ENCODE measurements around the gene HK2.
"Not testable (repeated sequence)": the region's sequence is repeated elsewhere in the genome, so short reads cannot be mapped to it uniquely, and the experiment has no call there.

The HK2 gene

DNA sequence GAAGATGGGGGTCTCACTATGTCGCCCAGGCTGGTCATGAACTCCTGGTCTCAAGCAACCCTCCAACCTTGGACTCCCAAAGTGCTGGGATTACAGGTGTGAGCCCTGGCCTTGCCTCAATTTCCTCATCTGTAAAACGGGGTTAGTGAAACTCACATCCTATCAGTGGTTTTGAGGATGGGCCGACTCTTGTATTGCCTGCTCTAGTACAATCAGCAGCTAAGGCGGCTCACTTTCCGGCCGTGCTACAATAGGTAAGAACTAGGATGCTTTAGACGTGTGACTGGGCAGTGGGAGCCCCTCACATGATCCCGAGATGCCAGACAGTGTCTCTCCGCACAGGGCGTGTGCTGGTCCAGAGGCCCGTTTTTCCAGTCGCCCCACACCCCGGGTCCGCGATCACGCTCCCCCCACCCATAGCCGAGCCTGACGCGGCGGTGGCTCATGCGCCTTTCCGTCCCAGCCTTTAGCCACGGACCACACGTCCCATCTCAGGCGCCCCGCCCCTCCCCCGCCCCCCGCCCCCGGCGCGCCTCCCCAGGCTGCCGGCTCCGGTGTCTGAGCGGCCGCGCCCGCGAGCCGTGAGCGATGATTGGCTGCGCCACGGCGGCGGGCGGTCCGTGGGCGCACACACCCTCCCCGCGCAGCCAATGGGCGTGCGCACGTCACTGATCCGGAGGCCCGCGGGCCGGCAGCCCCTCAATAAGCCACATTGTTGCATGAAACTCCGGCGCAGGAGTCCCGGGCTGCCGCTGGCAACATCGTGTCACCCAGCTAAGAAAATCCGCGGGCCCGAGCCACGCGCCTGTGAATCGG lies at the start of gene HK2:
Gene HK2, plus strand, starts transcription at position 710 of the 816 bp plus-strand sequence. CDS start 454 bp downstream, outside the sequence.
- peak; percentile 89 for DNase-seq

DNA sequence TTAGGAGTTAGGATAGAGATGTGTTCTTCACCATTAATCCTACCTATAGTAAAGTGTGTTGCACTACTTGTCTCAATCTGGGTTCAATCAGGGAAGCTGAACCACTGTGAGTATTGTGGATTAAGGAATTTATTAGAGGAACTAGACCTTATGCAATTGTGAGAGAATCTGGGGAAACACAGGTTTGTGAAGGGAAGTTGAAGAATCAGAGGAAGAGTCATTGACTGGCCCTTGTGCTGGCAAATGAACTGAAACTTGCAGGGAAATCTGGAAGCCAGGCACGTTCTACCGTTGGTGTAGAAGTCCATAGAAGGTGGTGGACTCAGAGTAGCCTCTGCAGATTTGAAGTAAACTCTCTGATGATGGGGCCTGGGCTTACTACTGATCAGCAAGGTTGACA lies 44.7 kb upstream of the HK2 start:
- no peak for DNase-seq

- DNase-seq: no peak
These were observed 41.6 kb upstream of the HK2 start for GRCh38 chr2:74792282-74792681.

DNA sequence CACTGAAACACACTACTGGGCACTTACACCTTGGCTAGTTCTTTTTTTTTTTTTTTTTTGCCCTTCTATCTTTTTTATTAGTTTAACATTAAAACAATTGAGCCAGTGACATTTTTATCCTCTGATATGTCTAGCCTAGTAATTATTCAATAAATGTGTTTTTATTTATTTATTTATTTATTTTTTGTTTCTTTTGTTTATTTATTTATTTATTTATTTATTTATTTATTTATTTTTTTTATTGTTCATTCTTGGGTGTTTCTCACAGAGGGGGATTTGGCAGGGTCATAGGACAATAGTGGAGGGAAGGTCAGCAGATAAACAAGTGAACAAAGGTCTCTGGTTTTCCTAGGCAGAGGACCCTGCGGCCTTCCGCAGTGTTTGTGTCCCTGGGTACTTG lies 39.0 kb upstream of the HK2 start:
- DNase-seq: not testable (repeated sequence)

- DNase-seq: no peak
These were observed 27.5 kb upstream of the HK2 start for GRCh38 chr2:74806355-74806839.

GRCh38 chr2:74806920-74807319 lies 27.0 kb upstream of the HK2 start:
- DNase-seq: no peak

GRCh38 chr2:74812787-74813590 lies 20.9 kb upstream of the HK2 start:
- DNase-seq: no peak

GRCh38 chr2:74814102-74814501 lies 19.8 kb upstream of the HK2 start:
- no peak for DNase-seq

DNA sequence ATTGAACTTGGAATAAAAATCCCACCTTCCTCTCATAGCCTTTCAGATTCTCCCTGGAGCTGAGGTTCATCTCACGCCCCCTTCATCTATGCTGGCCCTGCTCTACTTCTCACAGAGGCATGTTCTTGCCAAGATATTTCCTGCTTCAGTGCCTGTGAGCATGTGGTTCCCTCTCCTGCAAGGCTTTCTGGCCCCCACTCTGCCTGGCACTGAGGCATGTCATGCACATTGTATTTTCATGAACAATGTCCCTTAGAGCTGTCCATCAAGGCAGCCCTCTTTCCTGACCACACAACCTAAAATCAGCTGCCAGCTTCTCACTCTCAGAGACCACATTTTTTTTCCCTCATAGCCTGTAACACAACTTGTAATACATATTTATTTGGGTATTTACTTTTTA lies 18.0 kb upstream of the HK2 start:
- no peak for DNase-seq

DNA sequence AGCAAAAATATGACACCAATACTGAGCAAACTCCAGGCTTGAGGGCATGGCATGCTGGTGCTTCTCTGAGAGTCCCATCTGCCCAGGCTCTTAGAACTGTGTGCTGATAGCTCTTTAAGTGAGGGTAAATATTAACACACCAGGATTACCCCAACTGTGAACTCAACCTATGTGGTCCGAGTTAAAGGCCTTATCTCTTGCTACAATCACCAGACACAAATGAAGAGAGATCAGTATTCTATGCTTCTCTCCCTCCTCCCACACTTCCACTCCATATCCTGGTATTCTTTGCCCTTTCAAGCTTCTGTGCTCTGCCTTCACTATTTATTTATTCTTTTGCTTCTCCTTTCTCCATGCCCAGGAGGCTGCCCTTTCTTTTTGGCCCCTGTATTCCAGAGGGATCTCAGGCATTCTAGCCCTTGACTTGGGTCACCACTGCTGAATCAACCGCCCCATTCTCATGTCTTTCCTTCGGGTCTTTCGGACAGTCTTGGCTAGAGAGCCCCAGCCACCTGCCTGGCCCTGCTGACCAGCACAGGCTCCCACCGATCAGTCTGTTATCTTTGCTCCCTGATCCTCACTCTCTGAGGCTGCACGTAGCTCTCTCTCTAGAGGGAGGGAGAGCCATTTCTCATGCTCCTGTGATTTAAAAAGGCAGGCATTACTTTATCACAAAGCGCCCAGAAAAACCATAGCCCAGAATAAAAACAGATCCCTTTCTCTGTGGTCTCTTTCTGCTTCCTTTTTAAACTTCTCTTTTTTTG lies 17.2 kb upstream of the HK2 start:
- DNase-seq: no peak

DNA sequence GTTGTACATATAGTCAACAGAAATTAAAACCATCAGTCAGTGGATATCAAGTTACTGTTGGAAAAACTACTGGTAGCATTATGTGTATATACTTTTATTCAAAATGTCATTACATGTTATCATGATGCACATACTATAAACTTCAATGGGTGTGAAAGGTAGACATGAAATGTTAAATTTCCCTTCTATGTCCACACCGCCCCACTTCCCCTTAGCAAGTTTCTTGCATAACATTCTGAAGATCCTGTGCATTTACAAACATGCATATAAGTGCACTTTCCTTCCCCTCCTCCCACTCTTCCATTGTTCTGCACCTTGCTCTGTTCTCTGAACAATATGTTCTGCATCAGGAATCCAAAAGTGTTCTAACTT lies 16.6 kb upstream of the HK2 start:
- DNase-seq: no peak

- no peak for DNase-seq
These were observed 14.2 kb upstream of the HK2 start for GRCh38 chr2:74819702-74820101.

DNA sequence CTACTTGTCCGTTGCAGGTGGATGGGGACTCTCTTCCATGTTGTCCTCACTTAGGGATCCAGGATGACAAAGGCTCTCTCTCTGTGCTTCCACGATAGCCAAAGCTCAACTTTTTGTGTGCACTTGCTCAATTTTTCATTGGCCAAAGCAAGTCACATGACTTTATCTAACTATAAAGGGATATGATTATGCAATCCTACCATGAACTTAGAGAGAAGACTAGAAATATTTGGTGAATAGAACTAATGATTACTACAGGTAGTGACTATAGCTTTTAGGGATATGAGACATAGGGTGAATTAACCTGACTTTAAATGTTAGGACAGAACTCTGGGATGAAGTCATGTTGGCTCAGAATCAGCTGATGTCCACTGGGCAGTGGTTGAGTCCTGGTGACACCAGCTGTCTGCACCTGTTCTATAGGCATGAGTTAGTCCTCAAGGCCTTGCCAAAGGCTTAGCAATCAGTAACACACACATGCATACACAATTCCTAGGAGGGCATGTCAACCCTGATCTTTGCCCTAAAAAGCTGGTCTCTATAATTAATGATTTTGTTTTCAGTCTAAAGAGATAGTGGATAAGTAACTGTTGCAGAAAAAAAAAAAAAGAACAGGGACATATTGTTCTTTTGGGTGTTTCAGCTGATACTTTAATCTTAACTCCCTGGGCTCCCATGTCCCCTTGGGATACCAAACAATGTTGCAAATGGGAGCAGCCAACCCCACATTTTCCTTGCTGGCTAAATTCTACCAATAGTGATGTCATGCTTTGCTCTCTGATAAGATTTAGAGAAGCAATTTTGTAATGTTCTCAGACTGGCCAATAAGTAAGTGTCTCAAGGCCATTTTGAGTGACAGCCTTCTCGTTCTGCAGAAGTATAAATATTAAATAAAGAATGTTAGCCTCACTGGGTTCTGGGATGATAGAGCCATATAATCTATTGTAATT lies 12.5 kb upstream of the HK2 start:
- no peak for DNase-seq

DNA sequence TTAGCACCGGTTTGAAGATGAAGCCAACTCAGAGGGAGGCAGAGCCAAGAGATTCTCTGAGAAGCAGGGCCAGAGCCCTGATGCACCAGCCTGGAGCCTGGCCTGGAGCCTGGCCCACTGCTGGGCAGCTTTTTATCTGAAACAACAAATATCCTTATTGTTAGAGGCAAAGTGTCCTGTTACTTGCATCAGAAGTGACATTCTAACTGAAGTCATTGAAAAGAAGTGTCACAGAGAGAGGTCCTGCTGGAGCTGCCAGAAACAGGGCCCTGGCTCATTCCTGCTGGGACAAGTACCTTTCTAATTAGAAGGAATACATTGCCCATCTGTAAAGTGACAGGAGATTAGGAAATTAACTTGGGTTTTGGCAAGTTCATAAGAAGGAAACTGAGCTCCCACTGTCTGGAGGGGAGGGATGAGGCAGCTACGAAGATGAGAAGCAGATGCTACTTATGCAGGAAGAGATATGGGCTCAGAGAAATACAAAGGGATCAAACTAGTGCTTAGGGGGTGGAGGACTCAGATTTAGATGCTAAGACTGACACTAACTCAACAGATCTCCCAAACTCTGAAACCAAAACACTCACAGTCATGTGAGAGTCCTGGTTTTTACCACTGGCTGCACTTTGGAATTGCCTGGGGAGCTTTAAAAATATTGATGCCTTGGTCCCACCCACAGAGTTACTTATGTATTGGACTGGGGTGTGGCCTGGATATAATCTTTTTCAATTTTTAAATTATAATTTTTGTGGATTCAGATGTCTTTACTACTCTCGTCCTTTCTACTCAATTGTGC lies 11.0 kb upstream of the HK2 start:
- DNase-seq: no peak

GRCh38 chr2:74824679-74825078 lies 9.2 kb upstream of the HK2 start:
- DNase-seq: no peak

GRCh38 chr2:74828543-74828942 lies 5.4 kb upstream of the HK2 start:
- no peak for DNase-seq

GRCh38 chr2:74831693-74832530 lies 2.0 kb upstream of the HK2 start:
- DNase-seq: no peak

- DNase-seq: peak; percentile 20
These were observed 386 bp downstream of the HK2 start for GRCh38 chr2:74834234-74834791.

DNA sequence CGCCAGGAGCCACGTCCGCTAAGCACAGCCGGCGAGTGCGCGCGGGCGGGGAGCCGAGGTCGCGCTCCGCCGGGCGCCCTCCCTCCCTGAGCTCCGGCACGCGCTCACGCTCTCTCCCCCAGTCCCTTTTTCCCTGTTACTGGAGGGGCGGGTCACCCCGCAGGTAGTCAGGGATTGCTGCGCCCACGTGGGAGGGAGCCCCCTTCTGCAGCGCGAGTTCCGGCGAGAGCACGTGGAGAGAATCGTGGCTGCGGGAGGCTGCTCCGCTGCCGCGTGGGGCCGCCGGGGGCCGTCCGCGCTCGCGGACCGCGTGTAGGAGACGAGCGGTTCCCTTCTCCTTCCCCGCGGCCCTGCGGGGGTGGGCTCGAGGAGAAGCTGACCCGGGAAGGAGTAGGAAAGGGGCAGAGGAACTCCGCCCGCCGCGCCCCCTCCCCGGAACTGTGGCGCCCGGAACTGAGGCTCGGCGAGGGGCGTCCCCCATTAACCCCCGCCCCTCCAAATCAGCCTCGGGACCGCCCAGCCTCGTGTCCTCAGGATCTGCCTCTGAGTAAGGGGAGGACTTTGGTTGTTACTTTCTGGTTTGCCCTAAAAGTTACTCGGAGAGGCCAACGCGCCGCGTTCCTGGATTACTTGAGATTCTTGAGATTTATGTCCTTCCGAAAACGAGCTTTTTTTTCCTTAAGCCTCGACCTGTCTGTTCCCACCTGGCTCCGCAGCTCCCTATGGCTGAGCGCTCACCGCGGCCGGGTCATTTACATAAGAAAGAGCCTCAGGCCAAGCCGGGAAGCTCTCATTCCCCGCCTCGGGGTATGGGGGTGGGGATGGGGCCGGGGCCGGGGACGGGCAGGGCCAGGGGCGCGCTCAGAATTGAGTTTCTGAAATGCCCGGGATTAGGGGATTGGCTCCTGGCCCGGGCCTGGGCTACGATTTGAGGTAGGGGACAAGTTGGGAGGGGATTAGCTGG lies 1.1 kb downstream of the HK2 start:
- DNase-seq: peak; percentile 81
